ENCODE results near the gene SLC25A1.

Gene SLC25A1

DNA sequence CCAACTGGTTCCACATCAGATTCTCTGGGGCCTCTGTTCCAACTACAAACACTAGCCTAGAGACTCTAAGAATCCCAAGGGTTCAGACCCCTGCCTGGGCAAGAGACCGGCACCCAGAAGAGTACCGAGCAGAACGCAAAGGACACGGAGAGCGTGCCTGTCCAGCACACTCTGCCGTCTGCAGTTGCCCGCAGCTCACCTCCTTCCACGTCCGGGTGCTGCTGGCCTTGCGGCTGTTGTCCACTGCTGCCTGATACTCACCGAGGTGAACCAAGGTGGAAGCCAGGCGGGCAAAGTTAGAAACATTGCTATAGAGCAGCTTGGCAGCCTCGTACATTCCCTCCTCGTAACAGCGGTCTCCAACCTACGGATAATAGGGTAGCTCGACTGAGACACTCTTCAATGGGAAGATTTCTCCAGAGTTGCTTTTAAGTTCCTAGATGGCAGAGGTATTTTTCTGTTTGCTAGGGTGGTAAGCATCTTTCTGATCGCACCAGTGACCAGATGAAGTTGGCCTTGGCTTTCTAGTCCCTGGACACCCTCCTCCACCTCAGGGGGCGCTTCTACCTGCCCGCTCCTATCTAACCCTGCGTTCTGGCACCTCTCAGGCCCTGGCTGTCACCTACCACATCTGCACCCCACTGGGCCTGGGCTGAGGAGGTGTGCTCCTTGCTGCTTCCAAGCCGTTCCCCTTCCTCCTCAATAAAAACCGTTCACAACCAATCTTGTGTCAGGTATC lies 22.8 kb upstream of the SLC25A1 start:
- DNase-seq: no peak
- intact Hi-C loops (cut with DNase I; ENCODE audit: low total_unique reads): no loop called here
- Histone ChIP-seq H3K4me1 (no peaks in the 10 kb centered on the region), H3K4me3 (no peak overlapping the region), H3K36me3 (peaks cover 0 to 36% (median 20%) of the 10 kb centered on the region in 3 donors), H3K27ac (no peak overlapping the region), H3K9me3 (no peaks in the 10 kb centered on the region), H3K27me3 (no peaks in the 10 kb centered on the region)
- TF ChIP-seq, protein P1, sequence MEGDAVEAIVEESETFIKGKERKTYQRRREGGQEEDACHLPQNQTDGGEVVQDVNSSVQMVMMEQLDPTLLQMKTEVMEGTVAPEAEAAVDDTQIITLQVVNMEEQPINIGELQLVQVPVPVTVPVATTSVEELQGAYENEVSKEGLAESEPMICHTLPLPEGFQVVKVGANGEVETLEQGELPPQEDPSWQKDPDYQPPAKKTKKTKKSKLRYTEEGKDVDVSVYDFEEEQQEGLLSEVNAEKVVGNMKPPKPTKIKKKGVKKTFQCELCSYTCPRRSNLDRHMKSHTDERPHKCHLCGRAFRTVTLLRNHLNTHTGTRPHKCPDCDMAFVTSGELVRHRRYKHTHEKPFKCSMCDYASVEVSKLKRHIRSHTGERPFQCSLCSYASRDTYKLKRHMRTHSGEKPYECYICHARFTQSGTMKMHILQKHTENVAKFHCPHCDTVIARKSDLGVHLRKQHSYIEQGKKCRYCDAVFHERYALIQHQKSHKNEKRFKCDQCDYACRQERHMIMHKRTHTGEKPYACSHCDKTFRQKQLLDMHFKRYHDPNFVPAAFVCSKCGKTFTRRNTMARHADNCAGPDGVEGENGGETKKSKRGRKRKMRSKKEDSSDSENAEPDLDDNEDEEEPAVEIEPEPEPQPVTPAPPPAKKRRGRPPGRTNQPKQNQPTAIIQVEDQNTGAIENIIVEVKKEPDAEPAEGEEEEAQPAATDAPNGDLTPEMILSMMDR (IDR thresholded peaks at IDR 0.05): no peak

DNA sequence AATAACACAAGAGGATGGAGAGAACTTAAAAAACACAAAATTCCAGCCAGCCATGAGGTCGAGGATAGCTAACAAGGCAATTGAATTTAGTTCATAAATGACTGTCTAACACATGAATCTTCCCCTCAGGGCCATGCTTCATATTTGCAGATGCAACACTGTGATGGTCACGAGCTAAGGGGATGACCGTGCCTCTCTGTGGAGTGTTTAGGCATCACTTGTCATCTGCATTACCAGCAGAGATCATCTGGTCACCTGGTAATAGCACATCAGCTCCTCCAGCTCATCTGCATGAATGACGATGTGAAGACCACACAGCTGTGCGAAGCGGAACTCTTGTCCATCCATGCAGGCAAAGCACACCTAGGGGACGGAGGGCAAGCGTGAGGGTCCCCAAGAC lies 20.9 kb upstream of the SLC25A1 start:
- TF ChIP-seq, protein P1 (IDR thresholded peaks at IDR 0.05): no peak
- H3K27ac ChIP-seq: no peak overlapping the region
- H3K4me1 ChIP-seq: no peaks in the 10 kb centered on the region
- H3K4me3 ChIP-seq: no peak overlapping the region
- H3K36me3 ChIP-seq: peaks cover 0 to 45% (median 29%) of the 10 kb centered on the region in 3 donors
- intact Hi-C loops (cut with DNase I; ENCODE audit: low total_unique reads): no loop called here
- no peak for DNase-seq
- no peaks in the 10 kb centered on the region for H3K9me3 ChIP-seq
- H3K27me3 ChIP-seq: no peaks in the 10 kb centered on the region

DNA sequence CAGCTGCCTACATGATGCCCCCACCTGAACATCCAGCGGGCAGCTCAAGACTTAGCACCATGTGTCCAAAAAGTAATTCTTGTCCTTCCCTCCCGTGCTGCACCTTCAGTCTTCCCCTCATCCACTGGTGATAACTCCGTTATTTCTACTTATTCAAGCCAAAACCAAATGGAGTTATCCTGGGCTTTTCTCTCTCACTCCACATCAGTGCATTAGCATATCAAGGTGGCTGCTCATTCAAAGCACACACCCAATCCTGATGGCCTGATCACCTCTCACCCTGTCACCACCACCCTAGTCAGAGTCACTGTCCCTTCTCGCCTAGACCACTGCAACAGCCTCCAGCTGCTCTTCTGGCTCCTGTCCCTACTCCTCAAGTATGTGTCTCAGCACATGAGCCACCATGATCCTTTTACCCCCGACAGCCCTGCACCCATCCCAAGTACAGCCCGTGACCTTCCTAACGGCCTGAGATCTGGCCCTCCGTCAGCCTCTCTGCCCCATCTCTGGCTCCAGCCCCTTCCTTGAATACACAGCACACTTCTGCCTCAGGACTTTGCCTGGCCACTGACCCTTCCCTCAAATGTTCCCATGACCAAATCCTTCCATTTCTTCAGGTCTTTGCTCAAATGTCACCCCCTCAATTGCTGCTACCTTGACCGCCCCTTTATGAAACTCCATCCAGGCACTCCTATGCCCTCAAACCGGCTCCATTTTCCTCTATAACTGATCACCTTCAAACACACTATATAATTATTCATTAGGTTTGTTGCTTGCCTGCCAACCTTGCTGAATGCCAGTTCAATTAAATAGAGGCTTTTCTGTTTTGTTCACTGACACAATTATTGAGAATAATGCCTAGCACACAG lies 19.7 kb upstream of the SLC25A1 start:
- no peaks in the 10 kb centered on the region for H3K9me3 ChIP-seq
- no peaks in the 10 kb centered on the region for H3K4me1 ChIP-seq
- H3K27ac ChIP-seq: no peak overlapping the region
- intact Hi-C loops (cut with DNase I; ENCODE audit: low total_unique reads): no loop called here
- H3K4me3 ChIP-seq: no peak overlapping the region
- TF ChIP-seq, protein P1 (IDR thresholded peaks at IDR 0.05): no peak
- peaks cover 0 to 50% (median 30%) of the 10 kb centered on the region in 3 donors for H3K36me3 ChIP-seq
- no peak for DNase-seq
- H3K27me3 ChIP-seq: no peaks in the 10 kb centered on the region

DNA sequence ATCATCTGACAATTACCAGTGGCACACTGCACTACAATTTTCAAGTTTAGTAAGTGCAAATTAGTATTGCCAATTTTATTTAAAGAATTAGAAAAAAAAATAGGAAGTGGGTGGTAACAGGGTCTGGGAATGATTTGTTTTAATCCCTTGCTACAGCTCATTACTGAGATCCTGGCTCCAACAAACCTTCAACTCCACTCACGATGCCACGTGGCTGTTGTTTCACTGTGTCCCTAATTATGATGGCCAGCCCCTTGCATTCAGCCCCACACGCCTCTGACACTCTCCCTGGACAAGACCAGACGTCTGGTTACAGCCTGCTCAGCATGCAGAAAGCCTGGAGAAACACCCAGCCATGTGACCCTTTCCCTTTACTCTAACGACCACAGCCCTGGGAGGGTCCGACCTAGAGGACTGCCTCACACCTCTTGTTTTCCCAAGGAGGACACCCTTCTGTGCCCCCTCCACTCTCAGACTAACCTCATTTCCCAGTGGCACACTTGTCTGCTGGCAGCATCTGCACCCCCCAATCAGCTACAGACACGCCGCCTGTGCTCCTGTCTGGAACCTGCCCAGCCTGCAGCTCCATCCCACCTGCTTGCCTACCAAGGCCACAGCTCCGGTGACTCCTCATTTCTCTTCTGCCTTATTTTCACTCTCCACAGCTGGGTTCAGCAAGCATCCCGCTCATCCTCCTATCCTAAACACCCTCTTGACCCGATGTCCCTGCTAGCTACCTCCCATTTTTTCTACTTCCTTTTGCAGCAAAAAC lies 18.5 kb upstream of the SLC25A1 start:
- Histone ChIP-seq H3K9me3 (no peaks in the 10 kb centered on the region), H3K4me1 (no peaks in the 10 kb centered on the region), H3K4me3 (no peak overlapping the region), H3K27me3 (no peaks in the 10 kb centered on the region), H3K36me3 (peaks cover 0 to 61% (median 33%) of the 10 kb centered on the region in 3 donors), H3K27ac (no peak overlapping the region)
- no peak for DNase-seq
- TF ChIP-seq, protein P1 (IDR thresholded peaks at IDR 0.05): no peak
- intact Hi-C loops (cut with DNase I; ENCODE audit: low total_unique reads): no loop called here

Data from tibial artery (tissue), 4 donors.